Coronary artery (tissue), 2 donors: ENCODE measurements around the gene RERE.

Source experiments
- DNase-seq: peaks from one replicate; pipeline ENCODE4 v3.0.0-alpha.2; 2017; ENCODE audit warnings: low spot score
- H3K27ac ChIP-seq, 2 donors: fragments of 200-600 bp; sonication (generic); one replicate each; pipeline ENCODE4 v1.5.1; 2016 to 2019
- H3K4me3 ChIP-seq: fragments of 200-600 bp; sonication (generic); 2 replicates; pipeline ENCODE4 v1.5.1; 2016; ENCODE audit warnings: mild to moderate bottlenecking, moderate library complexity
- TF ChIP-seq, protein P1 (sequence below): fragments of 200-600 bp; sonication (generic); IDR thresholded peaks from one replicate; pipeline ENCODE4 v1.5.1; 2019; ENCODE audit warnings: antibody characterized with exemption

Gene RERE

DNA sequence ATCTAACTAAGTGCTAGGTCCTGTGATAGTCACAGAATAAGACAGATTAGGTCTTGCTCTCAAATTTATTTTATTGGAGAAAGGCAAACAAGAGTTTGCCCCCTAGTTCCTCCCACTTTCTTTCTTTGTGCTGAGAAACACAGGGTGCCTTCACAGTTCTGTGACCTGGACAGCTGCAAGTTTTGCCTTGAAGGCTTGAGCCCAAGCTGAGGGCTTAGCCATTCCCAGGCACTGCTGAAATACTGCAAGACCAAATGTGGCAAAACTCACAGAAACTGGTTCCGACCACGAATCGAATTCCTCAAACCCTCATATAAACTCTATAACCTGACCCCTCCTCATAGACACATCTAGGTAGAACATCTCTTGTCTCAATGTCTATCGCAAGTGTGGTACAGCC lies 227.9 kb downstream of the RERE start:
- H3K4me3 ChIP-seq = no peak overlapping the region
- TF ChIP-seq, protein P1, sequence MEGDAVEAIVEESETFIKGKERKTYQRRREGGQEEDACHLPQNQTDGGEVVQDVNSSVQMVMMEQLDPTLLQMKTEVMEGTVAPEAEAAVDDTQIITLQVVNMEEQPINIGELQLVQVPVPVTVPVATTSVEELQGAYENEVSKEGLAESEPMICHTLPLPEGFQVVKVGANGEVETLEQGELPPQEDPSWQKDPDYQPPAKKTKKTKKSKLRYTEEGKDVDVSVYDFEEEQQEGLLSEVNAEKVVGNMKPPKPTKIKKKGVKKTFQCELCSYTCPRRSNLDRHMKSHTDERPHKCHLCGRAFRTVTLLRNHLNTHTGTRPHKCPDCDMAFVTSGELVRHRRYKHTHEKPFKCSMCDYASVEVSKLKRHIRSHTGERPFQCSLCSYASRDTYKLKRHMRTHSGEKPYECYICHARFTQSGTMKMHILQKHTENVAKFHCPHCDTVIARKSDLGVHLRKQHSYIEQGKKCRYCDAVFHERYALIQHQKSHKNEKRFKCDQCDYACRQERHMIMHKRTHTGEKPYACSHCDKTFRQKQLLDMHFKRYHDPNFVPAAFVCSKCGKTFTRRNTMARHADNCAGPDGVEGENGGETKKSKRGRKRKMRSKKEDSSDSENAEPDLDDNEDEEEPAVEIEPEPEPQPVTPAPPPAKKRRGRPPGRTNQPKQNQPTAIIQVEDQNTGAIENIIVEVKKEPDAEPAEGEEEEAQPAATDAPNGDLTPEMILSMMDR = no peak

DNA sequence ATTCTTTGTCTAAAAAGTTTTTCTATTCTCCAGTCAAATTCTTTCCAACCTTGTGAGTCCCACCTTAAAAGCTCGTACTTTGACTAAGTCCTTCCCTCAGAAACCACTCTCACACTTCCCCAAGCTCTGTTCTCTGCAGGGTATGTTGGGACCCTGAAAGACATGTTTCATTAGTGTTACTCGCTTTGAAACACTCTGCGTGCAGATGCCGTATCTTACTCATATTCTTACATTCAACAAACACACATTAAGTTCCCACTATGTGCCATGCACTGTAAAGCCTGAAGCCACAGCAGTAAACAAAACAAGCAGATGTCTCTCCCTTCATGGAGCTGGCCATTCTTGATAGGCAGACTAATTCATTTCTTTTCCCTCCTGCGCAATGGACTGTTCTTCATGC lies 229.7 kb downstream of the RERE start:
- TF ChIP-seq, protein P1 = no peak

More for the DNA sequence above, 227.9 kb downstream of the RERE start:
- H3K27ac ChIP-seq = no peak overlapping the region
- DNase-seq = no peak

DNA sequence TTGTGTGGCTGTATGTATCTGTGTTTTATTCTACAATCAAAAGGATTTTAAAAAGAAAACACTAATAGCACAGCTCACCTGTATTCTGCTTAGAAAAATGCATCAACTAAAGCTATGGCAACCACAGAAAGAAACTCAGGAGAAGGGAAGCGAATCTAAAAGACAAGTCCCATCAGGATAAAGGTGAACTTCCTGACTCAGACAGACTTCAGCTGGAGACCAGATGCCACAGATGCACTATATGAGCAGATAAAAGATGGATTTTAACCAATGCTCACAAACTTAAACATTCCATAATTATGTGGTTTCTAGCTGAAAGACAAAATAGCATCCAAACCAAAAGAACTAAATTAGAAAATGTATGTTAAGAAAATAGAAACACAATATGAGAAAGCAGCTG lies 231.0 kb downstream of the RERE start:
- no peak overlapping the region for H3K4me3 ChIP-seq
- TF ChIP-seq, protein P1 = no peak
- no peak for DNase-seq

More for the DNA sequence above, 229.7 kb downstream of the RERE start:
- Histone ChIP-seq H3K4me3 (no peak overlapping the region), H3K27ac (no peak overlapping the region)
- no peak for DNase-seq

DNA sequence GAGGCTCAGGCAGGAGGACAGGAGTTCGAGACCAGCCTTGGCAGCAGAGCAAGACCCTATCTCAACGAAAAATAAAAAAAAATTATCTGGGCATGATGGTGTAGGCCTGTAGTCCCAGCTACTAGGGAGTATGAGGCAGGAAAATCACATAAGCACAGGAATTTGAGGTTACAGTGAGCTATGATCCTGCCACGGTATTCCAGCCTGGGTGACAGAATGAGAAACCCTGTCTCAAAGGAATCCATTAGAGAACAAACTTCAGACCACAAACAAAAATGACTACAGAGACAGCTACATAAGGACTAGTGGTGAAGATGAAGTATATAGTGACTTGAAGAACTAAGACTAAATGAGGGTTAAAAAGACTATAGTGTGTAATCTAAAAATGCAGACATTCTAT lies 233.1 kb downstream of the RERE start:
- Histone ChIP-seq H3K27ac (no peak overlapping the region), H3K4me3 (no peak overlapping the region)
- TF ChIP-seq, protein P1 = no peak
- no peak for DNase-seq

More for the DNA sequence above, 231.0 kb downstream of the RERE start:
- no peak overlapping the region for H3K27ac ChIP-seq

DNA sequence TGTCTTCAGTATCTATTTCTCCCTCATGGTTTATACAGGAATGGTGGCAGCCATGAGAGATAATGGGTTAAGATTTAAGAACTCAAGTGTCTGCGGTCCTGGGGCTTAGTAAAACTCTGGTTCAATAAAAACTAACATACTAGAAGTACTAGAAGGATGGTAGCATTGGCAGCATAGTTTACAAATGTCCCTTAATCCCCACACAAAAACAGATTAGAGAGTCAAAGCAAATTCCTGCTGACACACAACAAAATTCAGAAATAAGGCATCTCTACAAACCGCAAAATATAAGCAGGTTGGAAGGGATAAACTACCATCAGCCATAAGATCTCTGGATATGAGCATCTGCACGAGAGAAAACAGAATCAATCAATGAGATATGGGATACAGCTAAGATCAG lies 234.4 kb downstream of the RERE start:
- Histone ChIP-seq H3K4me3 (no peak overlapping the region), H3K27ac (no peak overlapping the region)
- no peak for DNase-seq
- TF ChIP-seq, protein P1 = no peak

DNA sequence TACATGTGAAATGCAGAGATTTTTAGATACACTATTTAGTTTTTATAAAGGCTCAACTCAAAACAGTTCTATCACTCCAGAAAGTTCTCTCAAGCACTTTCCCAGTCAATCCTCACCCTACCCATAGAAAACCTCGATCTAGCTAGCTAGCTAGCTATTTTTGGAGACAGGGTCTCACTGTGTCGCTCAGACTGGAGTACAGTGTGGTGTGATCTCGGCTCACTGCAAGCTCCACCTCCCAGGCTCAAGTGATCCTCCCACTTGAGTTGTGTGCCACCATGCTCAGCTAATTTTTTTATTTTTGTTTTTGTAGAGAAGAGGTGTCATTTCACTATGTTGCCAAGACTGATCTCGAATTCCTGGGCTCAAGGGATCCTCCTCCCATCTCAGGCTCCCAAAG lies 236.9 kb downstream of the RERE start:
- Histone ChIP-seq H3K4me3 (no peak overlapping the region), H3K27ac (no peak overlapping the region)
- DNase-seq = no peak
- TF ChIP-seq, protein P1 = no peak

DNA sequence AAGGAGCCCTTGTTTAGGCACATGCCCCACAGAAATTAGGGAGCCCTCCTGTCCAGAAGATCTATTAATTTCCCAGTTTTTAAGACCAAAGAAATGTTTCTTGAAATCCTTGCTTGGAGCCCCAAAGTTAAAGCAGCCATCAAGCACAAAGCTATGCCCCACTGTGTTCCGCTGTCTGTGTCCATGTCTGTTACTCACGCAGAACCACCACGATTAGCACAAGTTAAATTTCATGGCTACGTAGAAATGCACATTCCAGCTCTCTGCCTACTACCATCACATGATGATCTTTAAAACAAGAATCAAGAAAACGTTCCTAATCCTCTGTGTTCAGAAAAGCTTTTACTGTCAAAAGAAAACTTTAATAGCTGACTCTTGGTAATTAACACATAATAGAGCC lies 238.5 kb downstream of the RERE start:
- TF ChIP-seq, protein P1 = no peak
- DNase-seq = no peak
- no peak overlapping the region for H3K27ac ChIP-seq
- no peak overlapping the region for H3K4me3 ChIP-seq
